Psoas muscle (tissue), 8 donors: ENCODE measurements around the gene OR8D4. TPM values are rescaled to one million over a fixed set of nuclear protein-coding genes. Genes with fewer than 3 reads are reported as not detected.

ENCODE experiments used
- ATAC-seq, 4 donors: fragments of 200-7000 bp; cut with Tn5 transposase; one replicate each; pipeline ENCODE4 v1.9.1; 2020; ENCODE audit warnings: moderate library complexity in 3 of 4, mild to moderate bottlenecking in 2 of 4
- DNase-seq, 2 donors: peaks; one replicate each; pipeline ENCODE4 v3.0.0-alpha.2; 2020
- H3K27ac ChIP-seq: fragments of 200-600 bp; one replicate; pipeline ENCODE4 v1.8.0; 2022
- H3K27me3 ChIP-seq, 3 donors: fragments of 200-600 bp in 1 of 3; one replicate each; pipeline versions ENCODE4 v1.6.1 to v1.8.0; 2013 to 2022; ENCODE audit warnings: low read length in 2 of 3, mild to moderate bottlenecking in 2 of 3, moderate library complexity in 1 of 3; ENCODE audit not compliant: insufficient read depth in 3 of 3
- H3K36me3 ChIP-seq, 2 donors: fragments of 200-600 bp in 1 of 2; one replicate each; pipeline versions ENCODE4 v1.6.1 to v1.8.0; 2013 to 2022; ENCODE audit warnings: low read depth in 1 of 2, mild to moderate bottlenecking in 1 of 2, moderate library complexity in 1 of 2; ENCODE audit not compliant: insufficient read depth in 1 of 2
- H3K4me1 ChIP-seq: fragments of 200-600 bp; one replicate; pipeline ENCODE4 v1.8.0; 2022
- H3K4me3 ChIP-seq: fragments of 200-600 bp; one replicate; pipeline ENCODE4 v1.8.0; 2022; ENCODE audit warnings: mild to moderate bottlenecking
- H3K9me3 ChIP-seq: fragments of 200-600 bp; one replicate; pipeline ENCODE4 v1.8.0; 2022
- CTCF ChIP-seq: fragments of 200-600 bp; IDR thresholded peaks from one replicate; pipeline ENCODE4 v1.8.0; 2022; ENCODE audit warnings: antibody characterized with exemption
- WGBS, 3 donors: extraction: QIAGEN DNeasy Blood & Tissue Kit; methylation state at CpG; one replicate each; pipeline versions ENCODE4 v1.1.6 to v1.1.7; 2013; 5-methylcytosine and 5-hydroxymethylcytosine counted together
- intact Hi-C, 2 donors: fragments of 100-400 bp; cut with DNase I; formaldehyde crosslinking; loops; one replicate each; pipeline versions ENCODE4 v1.11.0 to v1.14.2; 2022
- polyA plus RNA-seq, 3 donors: library from polyadenylated mRNA; stranded (reverse); fragments of 200-250 nt; gene quantifications; one replicate each; pipeline ENCODE4 v1.2.3, GENCODE V29; 2013
- total RNA-seq, 4 donors: library from RNA; stranded (reverse); fragmentation: NEBNext Ultra II Directional in 2 of 4; extraction: Animal tissue kit (Norgen Biotek cat#: 25700) in 2 of 4; gene quantifications; one replicate each; pipeline versions ENCODE4 v1.2.1 to v1.2.4, GENCODE V29; 2021 to 2023
- donor health status: healthy with polysubstance abuse.
- donor health status: DM: no; HTN: no; CAD: no; lungs with moderate emphysema.
- donor health status: Bipolar disorder and iron deficiency.
- donor health status: healthy.
- donor health status: DM: yes; HTN: yes; CAD: no.
- donor health status: DM: no; HTN: no; CAD: no.
- donor health status: DM: no; HTN: no; CAD: no.
- donor health status: DM: yes; HTN: yes; CAD: no.

OR8D4 gene
- total and polyA plus RNA-seq, 7 donors = not detected

- TF ChIP-seq CTCF = no peak
- H3K27ac ChIP-seq = no peak overlapping the region
- no peaks in the 10 kb centered on the region for H3K27me3 ChIP-seq
- no peaks in the 10 kb centered on the region for H3K36me3 ChIP-seq
- intact Hi-C loops = no loop called here
- DNase-seq = no peak
- no peak for ATAC-seq
- peaks cover 3% of the 10 kb centered on the region for H3K9me3 ChIP-seq
- H3K4me3 ChIP-seq = no peak overlapping the region
- 89 to 94% (median 93%) methylated on average over 4 of the region's 4 CpGs for WGBS, 3 donors
- no peaks in the 10 kb centered on the region for H3K4me1 ChIP-seq
Observed at GRCh38 chr11:123880912-123881311, 21.1 kb upstream of the OR8D4 start.

GRCh38 chr11:123885570-123885969 lies 16.4 kb upstream of the OR8D4 start, which contains the start of gene TMEM225:
TSS of gene TMEM225 (minus strand) at chr11:123885670. CDS start at chr11:123885425, 245 bp downstream.
- Histone ChIP-seq H3K27me3 (no peaks in the 10 kb centered on the region), H3K27ac (no peak within 1 kb of the TSS), H3K4me1 (no peaks in the 10 kb centered on the region), H3K4me3 (no peak within 1 kb of the TSS), H3K36me3 (no peaks in the 10 kb centered on the region), H3K9me3 (no peaks in the 10 kb centered on the region)
- no peak for TF ChIP-seq CTCF
- DNase-seq = no peak
- 81 to 88% (median 86%) methylated on average over 3 of the region's 3 CpGs for WGBS, 3 donors
- ATAC-seq = no peak
- intact Hi-C loops = no loop called here

- H3K27me3 ChIP-seq = no peaks in the 10 kb centered on the region
- TF ChIP-seq CTCF = no peak
- no peak overlapping the region for H3K27ac ChIP-seq
- no peaks in the 10 kb centered on the region for H3K9me3 ChIP-seq
- H3K36me3 ChIP-seq = no peaks in the 10 kb centered on the region
- DNase-seq (no peak), ATAC-seq (no peak)
- intact Hi-C loops = no loop called here
- H3K4me1 ChIP-seq = no peaks in the 10 kb centered on the region
- no peak overlapping the region for H3K4me3 ChIP-seq
Observed at GRCh38 chr11:123892031-123892430, 9.9 kb upstream of the OR8D4 start.

GRCh38 chr11:123899792-123900191 lies 2.2 kb upstream of the OR8D4 start:
- Histone ChIP-seq H3K27ac (no peak overlapping the region), H3K36me3 (no peaks in the 10 kb centered on the region), H3K4me3 (no peak overlapping the region), H3K4me1 (no peaks in the 10 kb centered on the region), H3K27me3 (no peaks in the 10 kb centered on the region), H3K9me3 (no peaks in the 10 kb centered on the region)
- intact Hi-C loops = no loop called here
- WGBS, 3 donors = 66 to 80% (median 69%) methylated on average over 3 of the region's 3 CpGs
- ATAC-seq (no peak), DNase-seq (no peak)
- no peak for TF ChIP-seq CTCF

- no peaks in the 10 kb centered on the region for H3K9me3 ChIP-seq
- H3K36me3 ChIP-seq = no peaks in the 10 kb centered on the region
- H3K27me3 ChIP-seq = no peaks in the 10 kb centered on the region
- intact Hi-C loops = no loop called here
- no peak for TF ChIP-seq CTCF
- no peak overlapping the region for H3K27ac ChIP-seq
- 86 to 88% (median 86%) methylated on average over 2 of the region's 2 CpGs for WGBS, 3 donors
- no peak for ATAC-seq
- H3K4me1 ChIP-seq = no peaks in the 10 kb centered on the region
- H3K4me3 ChIP-seq = no peak overlapping the region
- DNase-seq = no peak
Observed at GRCh38 chr11:123903932-123904331, 2.0 kb downstream of the OR8D4 start.
